Thoracic aorta (tissue), 2 donors: Measurements from ENCODE around the gene RAB11FIP5. TPM values are rescaled to one million over a fixed set of nuclear protein-coding genes. Genes with fewer than 3 reads are reported as not detected.

ENCODE experiments used
- ATAC-seq: fragments of 150-250 bp; one replicate; pipeline ENCODE4 v1.8.0; 2017; ENCODE audit warnings: low read depth; ENCODE audit not compliant: insufficient number of reproducible peaks, low FRiP score
- DNase-seq: peaks from one replicate; pipeline ENCODE4 v3.0.0-alpha.2; 2020; ENCODE audit warnings: low spot score
- H3K27ac ChIP-seq, 2 donors: fragments of 200-600 bp; sonication (generic); 1 replicate in 1 of 2; 2 replicates in 1 of 2; pipeline ENCODE4 v1.5.1; 2016; ENCODE audit warnings: mild to moderate bottlenecking in 2 of 2, moderate library complexity in 2 of 2
- H3K27me3 ChIP-seq: fragments of 200-600 bp; sonication (generic); replicated peaks from 2 replicates; pipeline ENCODE4 v1.6.0; 2016; ENCODE audit warnings: mild to moderate bottlenecking; ENCODE audit not compliant: insufficient read depth
- H3K36me3 ChIP-seq: fragments of 200-600 bp; sonication (generic); one replicate; pipeline ENCODE4 v1.5.1; 2016
- H3K4me1 ChIP-seq, 2 donors: fragments of 200-600 bp; sonication (generic); 1 replicate in 1 of 2; 2 replicates in 1 of 2; pipeline versions ENCODE4 v1.5.1 to v1.6.0; 2016; ENCODE audit warnings: low read depth in 2 of 2, mild to moderate bottlenecking in 1 of 2; ENCODE audit not compliant: control insufficient read depth in 1 of 2
- H3K4me3 ChIP-seq: fragments of 200-600 bp; sonication (generic); 2 replicates; pipeline ENCODE4 v1.5.1; 2016; ENCODE audit warnings: mild to moderate bottlenecking
- H3K9me3 ChIP-seq: fragments of 200-600 bp; sonication (generic); 2 replicates; pipeline ENCODE4 v1.5.1; 2016
- total RNA-seq, 2 donors: library from RNA; depleted of rRNA; stranded (reverse); fragments of >200 nt; gene quantifications; one replicate each; pipeline versions ENCODE4 v1.1.0 to v1.2.3, GENCODE V29; 2016
- TF ChIP-seq, protein P1 (sequence below): fragments of 200-600 bp; sonication (generic); IDR thresholded peaks from one replicate; pipeline ENCODE4 v1.5.1; 2019; ENCODE audit warnings: antibody characterized with exemption

The RAB11FIP5 gene
- total RNA-seq, 2 donors from 2014 or later = 62.4 to 78.8 TPM

- TF ChIP-seq, protein P1, sequence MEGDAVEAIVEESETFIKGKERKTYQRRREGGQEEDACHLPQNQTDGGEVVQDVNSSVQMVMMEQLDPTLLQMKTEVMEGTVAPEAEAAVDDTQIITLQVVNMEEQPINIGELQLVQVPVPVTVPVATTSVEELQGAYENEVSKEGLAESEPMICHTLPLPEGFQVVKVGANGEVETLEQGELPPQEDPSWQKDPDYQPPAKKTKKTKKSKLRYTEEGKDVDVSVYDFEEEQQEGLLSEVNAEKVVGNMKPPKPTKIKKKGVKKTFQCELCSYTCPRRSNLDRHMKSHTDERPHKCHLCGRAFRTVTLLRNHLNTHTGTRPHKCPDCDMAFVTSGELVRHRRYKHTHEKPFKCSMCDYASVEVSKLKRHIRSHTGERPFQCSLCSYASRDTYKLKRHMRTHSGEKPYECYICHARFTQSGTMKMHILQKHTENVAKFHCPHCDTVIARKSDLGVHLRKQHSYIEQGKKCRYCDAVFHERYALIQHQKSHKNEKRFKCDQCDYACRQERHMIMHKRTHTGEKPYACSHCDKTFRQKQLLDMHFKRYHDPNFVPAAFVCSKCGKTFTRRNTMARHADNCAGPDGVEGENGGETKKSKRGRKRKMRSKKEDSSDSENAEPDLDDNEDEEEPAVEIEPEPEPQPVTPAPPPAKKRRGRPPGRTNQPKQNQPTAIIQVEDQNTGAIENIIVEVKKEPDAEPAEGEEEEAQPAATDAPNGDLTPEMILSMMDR = no peak
- Histone ChIP-seq H3K27me3 (no peaks in the 10 kb centered on the region), H3K4me3 (no peak overlapping the region), H3K4me1 (peaks cover 14 to 45% of the 10 kb centered on the region in 2 donors), H3K27ac (no peak overlapping the region), H3K9me3 (no peaks in the 10 kb centered on the region), H3K36me3 (no peaks in the 10 kb centered on the region)
- DNase-seq (no peak), ATAC-seq (no peak)
Measured at GRCh38 chr2:73104933-73105332, 7.8 kb downstream of the RAB11FIP5 start.

DNA sequence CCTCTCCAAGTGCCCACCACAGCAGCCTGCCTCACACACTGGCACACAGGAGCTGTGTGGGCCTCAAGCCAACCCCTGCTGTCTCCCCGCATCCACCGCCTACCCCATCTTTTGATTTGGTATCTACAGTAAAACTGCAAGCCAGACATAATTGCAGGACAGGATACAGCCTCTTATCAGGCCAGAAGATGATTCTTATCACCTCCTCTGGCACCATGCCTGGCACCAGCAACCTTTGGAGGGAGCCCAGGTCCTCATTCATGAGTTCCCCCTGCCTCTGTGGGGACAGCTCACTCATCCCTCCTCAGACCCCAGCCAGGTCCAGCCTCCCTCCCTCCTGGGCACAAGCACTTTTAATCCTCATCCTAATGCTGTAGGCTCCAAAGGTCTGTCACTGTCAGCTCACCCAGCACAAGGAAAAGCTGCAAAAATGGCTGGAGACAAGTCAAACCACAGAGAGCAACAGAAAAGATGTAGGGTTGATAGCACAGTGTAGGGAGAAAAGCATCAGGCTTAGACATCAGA lies 9.7 kb downstream of the RAB11FIP5 start:
- H3K27ac ChIP-seq = no peak overlapping the region
- ATAC-seq (no peak), DNase-seq (no peak)
- TF ChIP-seq, protein P1 = no peak
- H3K4me3 ChIP-seq = no peak overlapping the region
- no peaks in the 10 kb centered on the region for H3K36me3 ChIP-seq
- H3K4me1 ChIP-seq = peaks cover 13 to 27% of the 10 kb centered on the region in 2 donors
- H3K9me3 ChIP-seq = no peaks in the 10 kb centered on the region
- no peaks in the 10 kb centered on the region for H3K27me3 ChIP-seq

GRCh38 chr2:73101626-73102256 lies 11.0 kb downstream of the RAB11FIP5 start:
- no peaks in the 10 kb centered on the region for H3K27me3 ChIP-seq
- H3K9me3 ChIP-seq = no peaks in the 10 kb centered on the region
- H3K4me3 ChIP-seq = no peak overlapping the region
- H3K27ac ChIP-seq = no peak overlapping the region
- DNase-seq = no peak
- TF ChIP-seq, protein P1 = no peak
- ATAC-seq = no peak
- H3K36me3 ChIP-seq = no peaks in the 10 kb centered on the region
- peaks cover 3 to 13% of the 10 kb centered on the region in 2 donors for H3K4me1 ChIP-seq

- Histone ChIP-seq H3K9me3 (no peaks in the 10 kb centered on the region), H3K4me3 (no peak overlapping the region), H3K27me3 (no peaks in the 10 kb centered on the region), H3K27ac (no peak overlapping the region), H3K4me1 (peaks cover 3 to 8% of the 10 kb centered on the region in 2 donors), H3K36me3 (no peaks in the 10 kb centered on the region)
- TF ChIP-seq, protein P1 = no peak
- DNase-seq (no peak), ATAC-seq (no peak)
Measured at GRCh38 chr2:73100956-73101355, 11.8 kb downstream of the RAB11FIP5 start.

- no peak overlapping the region for H3K27ac ChIP-seq
- H3K4me3 ChIP-seq = no peak overlapping the region
- H3K27me3 ChIP-seq = no peaks in the 10 kb centered on the region
- peaks cover under 1 to 10% of the 10 kb centered on the region in 2 donors for H3K4me1 ChIP-seq
- DNase-seq (no peak), ATAC-seq (no peak)
- no peaks in the 10 kb centered on the region for H3K36me3 ChIP-seq
- TF ChIP-seq, protein P1 = no peak
- no peaks in the 10 kb centered on the region for H3K9me3 ChIP-seq
Measured at GRCh38 chr2:73099486-73099885, 13.3 kb downstream of the RAB11FIP5 start.
